Activated T-cell treated with anti-CD3 and anti-CD28 coated beads for 24 hours (primary cell): ENCODE results near the gene CEP192.
"Not testable (repeated sequence)": the region's sequence is repeated elsewhere in the genome, so short reads cannot be mapped to it uniquely, and the experiment has no call there.

ENCODE experiments used
- DNase-seq: peaks from one replicate; pipeline ENCODE4 v3.0.0-alpha.2; 2020; ENCODE audit warnings: low read depth

CEP192 gene

GRCh38 chr18:13028869-13029268 lies 37.7 kb downstream of the CEP192 start:
- DNase-seq = no peak

GRCh38 chr18:13032173-13032572 lies 41.0 kb downstream of the CEP192 start:
- no peak for DNase-seq

- DNase-seq = no peak
Observed at GRCh38 chr18:13035249-13035914, 44.2 kb downstream of the CEP192 start.

GRCh38 chr18:13036622-13037320 lies 45.6 kb downstream of the CEP192 start:
- no peak for DNase-seq

- no peak for DNase-seq
Observed at GRCh38 chr18:13039806-13040205, 48.6 kb downstream of the CEP192 start.

DNA sequence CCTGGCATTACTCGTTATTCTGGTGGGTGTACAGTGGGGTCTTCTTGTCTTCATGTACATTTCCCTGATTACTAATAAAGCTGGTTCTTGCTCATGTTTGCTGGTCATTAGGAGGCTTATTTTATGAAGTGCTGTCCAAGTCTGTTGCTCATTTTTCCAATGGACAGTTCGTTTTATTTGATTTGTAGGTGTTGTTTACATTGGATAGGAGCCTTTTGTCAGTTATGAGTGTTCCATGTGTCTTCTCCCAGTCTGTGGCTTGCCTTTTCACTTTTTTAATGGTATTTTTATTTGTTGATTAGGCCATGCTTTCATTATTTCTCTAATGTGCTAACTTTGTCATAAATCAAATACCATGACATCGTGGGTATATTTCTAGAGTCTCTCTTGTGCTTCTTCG lies 51.9 kb downstream of the CEP192 start:
- DNase-seq = no peak

- DNase-seq = no peak
Observed at GRCh38 chr18:13048061-13048595, 57.0 kb downstream of the CEP192 start.

DNA sequence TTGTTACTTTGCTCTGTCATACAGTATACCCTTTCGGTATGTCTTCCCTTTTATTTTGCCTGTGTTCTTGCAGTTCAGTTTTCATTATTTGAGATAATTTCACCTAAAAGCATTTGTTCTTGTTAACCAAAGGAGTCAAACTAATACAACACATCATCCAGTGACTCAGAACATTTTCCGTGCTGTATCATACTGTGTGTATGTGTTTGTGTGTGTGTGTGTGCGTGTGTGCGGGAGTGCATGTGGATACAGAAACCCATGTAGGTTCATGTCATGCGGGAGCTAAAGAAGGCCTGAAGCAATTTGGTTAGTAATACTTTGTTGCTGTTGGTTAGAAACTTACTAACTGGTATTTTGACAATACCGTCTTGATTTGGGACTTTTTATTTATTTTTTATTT lies 60.0 kb downstream of the CEP192 start:
- no peak for DNase-seq

GRCh38 chr18:13051950-13052349 lies 60.8 kb downstream of the CEP192 start:
- no peak for DNase-seq

DNA sequence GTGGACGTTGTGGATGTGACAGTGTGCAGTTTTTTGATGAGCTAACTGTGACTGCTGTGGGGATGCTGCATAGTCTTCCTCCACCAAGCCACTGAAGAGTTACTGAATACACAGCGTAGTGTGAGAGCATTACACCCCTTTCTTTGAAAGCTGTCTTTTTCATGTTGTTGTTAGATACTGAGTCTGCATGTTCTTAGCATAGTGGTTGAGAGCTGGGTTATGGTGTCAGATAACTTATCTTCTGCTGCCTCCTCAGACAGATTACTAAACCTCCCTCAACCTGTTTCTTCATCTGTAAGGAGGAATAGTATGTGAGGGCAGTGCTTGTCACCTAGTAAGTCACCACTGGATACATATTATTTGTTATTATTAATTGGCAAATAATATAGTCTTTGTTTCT lies 63.2 kb downstream of the CEP192 start:
- no peak for DNase-seq

DNA sequence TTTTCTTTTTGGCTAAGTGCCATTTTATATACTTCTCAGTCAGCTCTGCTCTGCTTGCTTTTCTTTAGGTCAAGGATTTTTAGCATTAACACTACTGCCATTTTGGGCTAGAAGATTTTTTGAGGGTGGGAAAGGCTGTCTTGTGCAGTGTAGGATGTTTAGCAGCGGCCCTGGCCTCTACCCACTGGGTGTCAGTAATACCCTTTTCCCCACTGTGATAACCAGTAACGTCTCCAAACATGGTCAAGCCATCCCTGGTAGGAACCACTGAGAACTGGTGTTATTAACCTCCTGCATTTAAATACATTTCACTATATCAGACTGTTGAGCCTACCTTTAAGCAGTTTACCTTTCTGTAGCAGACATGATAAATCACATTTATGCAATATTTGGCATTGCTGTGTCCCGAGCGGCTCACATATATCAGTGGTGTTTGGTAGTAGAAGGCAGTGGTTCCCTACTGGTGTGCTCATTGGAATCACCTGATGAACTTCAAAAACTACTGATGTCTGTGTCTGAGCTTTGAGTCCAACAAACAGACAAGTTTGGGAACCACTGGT lies 70.5 kb downstream of the CEP192 start:
- DNase-seq = no peak

- no peak for DNase-seq
Observed at GRCh38 chr18:13067124-13067523, 76.0 kb downstream of the CEP192 start.

DNA sequence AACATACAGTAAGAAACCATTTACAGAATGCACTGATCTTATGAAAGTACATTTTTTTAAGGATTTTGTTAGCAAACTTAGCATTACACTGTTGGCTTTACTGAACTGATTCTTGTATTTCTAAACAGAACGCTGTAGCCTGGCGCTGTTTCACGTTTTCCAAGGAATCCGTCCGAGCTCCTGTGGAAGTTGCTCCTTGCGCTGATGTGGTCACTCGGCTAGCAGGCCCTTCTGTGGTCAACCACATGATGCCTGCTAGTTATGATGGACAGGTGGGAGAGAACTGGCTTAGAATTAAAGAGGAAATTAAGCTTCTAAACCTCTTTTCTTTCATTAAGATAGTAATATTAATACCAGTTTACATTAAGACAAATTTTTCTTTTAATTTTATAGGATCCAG lies 76.8 kb downstream of the CEP192 start:
- no peak for DNase-seq

DNA sequence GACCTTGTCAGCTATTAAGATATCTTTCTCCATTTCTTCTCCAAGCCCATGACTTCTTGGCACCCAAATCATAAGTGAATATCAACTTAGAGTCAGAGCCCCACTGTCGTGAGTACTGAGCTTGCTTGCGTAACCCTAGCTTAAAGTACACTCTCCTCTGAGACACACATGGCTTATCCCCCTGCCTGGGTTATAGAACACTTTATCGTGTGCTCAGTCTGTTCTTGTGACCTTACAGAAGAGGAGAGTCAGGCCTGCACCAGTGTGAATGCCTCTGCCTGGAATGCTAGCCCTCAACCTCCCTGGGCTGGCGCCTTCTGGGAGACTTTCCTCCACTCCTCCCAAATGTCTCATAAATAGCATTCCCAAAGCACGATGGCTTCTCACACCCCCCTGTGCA lies 79.3 kb downstream of the CEP192 start:
- DNase-seq = no peak

DNA sequence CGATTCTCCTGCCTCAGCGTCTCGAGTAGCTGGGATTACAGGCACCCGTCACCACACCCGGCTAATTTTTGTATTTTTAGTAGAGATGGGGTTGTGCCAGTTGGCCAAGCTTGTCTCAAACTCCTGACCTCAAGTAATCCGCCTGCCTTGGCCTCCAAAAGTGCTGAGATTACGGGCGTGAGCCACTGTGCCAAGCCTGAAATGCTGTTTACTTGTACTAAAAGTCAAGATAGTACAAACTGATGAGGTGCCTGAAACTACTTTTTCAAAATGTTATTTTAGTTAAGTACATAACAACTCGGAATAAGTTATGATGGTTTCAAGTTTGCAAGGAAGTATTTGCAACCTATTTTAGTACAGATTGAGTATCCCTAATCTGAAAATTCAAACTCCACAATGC lies 85.7 kb downstream of the CEP192 start:
- DNase-seq = no peak

DNA sequence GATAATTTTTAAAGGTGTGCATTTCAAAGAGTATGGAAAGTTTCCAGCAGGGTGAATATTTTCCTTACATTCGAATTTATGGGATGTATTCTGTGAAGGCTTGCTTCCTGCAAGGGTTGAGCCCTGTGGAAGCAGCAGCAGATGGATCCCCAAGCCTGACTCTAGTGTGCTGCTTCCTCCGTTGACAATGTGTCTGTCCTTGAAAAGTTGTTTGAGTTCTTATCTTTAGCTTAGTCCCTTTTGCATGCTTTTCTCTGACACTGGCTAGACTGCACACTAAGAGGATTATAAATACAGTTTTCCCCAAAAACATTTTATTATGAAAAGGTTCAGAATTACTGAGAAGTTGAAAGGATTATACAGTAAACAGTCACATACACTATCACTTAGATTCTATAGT lies 86.3 kb downstream of the CEP192 start:
- no peak for DNase-seq

GRCh38 chr18:13078065-13078464 lies 86.9 kb downstream of the CEP192 start:
- DNase-seq = not testable (repeated sequence)

GRCh38 chr18:13086906-13087305 lies 95.7 kb downstream of the CEP192 start:
- DNase-seq = no peak

GRCh38 chr18:13095466-13095865 lies 104.3 kb downstream of the CEP192 start:
- DNase-seq = no peak

DNA sequence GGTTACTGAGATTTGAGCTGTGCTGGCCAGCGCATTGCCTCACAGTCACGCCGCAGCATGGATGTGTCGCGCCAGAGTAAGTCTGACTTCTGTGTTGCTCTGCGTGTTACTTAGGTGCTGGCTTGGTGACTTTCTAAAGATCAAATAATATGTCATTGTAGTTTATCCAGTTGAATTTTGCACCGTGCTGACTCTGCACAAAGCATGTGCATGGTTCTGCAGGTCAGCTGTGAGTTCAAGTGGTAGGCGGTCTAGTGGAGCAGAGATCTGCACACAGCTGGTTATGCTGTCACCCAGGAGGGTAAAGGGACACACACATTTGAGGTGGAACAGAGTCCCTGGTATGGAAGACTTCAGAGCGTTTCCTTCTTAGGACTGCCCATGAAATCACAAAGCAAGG lies 105.1 kb downstream of the CEP192 start:
- no peak for DNase-seq

- DNase-seq = no peak
Observed at GRCh38 chr18:13096719-13097118, 105.6 kb downstream of the CEP192 start.

DNA sequence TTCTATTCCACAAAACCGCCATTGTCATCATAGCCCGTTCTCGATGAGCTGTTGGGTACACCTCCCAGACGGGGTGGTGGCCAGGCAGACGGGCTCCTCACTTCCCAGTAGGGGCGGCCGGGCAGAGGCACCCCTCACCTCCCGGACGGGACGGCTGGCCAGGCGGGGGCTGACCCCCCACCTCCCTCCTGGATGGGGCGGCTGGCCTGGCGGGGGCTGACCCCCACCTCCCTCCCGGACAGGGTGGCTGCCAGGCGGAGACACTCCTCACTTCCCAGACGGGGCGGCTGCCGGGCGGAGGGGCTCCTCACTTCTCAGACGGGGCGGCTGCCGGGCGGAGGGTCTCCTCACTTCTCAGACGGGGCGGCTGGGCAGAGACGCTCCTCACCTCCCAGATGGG lies 106.9 kb downstream of the CEP192 start:
- not testable (repeated sequence) for DNase-seq

DNA sequence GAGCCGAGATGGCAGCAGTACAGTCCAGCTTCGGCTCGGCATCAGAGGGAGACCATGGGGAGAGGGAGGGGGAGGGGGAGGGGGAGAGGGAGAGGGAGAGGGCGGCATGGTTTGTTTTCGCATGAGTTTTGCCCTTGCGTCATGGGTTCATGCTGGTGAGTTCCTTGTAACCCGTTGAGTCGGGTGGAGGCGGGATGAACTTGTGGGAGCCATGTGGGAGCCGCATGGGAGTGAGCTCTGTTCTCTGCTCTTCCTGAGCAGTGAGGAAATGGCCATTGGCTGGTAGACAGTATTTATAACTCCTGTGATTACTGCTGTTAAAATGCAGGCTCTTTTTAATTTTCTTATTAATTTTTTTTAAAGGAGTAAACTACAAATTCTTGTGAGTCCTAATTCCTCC lies 108.0 kb downstream of the CEP192 start:
- DNase-seq = no peak
